ENCODE results near the gene ZSWIM5.
"Not testable (repeated sequence)": the region's sequence is repeated elsewhere in the genome, so short reads cannot be mapped to it uniquely, and the experiment has no call there.

The ZSWIM5 gene

DNA sequence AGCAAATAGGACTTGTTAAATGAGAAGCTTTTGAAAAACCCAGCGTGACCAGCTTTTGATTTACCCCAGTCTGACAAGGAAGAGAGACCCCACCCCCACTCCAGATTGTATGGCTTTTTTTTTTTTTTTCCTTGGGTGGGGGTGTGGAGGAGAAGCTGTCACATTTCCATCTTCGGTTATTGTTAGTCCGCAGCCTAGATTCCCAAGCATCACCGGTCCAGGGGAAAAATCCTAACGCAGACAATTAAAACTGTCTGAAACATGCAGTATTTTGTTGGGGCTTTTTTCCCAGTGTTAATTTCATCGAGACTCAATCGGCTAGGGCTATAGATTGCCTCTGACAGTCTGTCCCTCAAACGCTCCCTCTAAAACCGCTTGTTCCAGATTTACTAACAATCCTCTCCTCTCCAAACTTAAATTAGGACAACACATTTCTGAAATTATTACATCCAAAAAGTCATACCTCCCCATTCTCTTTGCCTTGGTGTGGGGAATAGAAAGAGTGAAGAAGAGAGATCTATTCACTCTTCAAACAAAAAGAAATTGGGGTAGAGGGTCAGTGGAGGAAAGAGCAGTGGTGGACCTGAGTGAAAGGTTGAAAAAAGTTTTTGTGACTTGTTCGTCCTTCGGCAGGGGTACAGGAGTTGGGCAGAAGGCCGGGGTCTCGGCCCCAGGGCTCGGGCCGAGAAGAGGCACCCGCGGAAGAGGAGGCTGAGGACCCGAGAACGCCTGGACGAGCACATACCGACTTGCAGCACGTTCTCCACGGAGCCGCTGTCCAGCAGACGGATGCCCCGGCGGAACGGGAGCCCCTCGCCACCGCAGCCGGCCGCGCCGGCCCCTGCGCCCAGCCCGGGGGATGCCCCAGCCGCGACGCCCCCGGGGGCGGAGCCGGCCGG, 1.1 kb downstream of the ZSWIM5 start:
- peak; percentile 49 for DNase-seq (ENCODE audit: low spot score)

- DNase-seq (ENCODE audit: low spot score), result no peak
Observed at GRCh38 chr1:45200906-45201500, 5.4 kb downstream of the ZSWIM5 start.

- DNase-seq (ENCODE audit: low spot score), result no peak
Observed at GRCh38 chr1:45200435-45200834, 6.0 kb downstream of the ZSWIM5 start.

GRCh38 chr1:45198185-45198584, 8.2 kb downstream of the ZSWIM5 start:
- no peak for DNase-seq (ENCODE audit: low spot score)

DNA sequence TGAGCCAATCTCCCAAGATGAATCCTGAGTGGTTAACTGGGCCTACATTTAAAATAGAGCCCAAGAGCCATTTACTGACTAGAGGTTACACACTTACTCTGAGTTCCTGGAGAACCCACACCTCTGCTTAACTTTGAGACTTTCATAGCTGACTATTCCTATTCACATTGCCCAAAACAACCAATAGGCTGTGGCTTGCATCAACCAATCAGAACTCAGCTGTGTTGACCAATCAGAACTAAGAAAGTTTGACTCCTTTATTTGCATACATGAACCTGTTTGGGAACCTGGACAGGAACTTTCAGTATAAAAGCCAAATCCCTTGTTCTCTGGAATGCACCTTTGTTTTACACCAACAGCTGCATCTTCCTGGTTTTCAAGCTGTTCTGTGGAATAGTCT, 9.5 kb downstream of the ZSWIM5 start:
- DNase-seq (ENCODE audit: low spot score), result no peak

DNA sequence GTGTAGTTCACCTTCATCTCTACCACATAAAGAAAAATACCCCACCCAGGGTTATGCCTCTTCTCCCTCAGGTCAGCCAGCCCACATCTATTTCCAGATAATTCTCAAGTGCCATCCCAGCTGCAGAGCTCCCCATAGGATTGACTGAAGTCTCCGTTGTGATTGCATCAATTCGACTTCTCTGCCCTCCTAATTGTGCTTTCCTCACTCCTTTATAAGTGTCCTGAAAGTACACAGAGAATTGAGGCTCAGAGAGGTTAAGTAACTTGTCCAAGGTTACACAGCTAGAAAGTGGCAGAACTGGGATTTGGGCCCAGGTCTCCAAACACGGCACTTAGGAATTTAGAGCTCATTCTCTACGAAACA, 15.0 kb downstream of the ZSWIM5 start:
- DNase-seq (ENCODE audit: low spot score), result no peak

DNA sequence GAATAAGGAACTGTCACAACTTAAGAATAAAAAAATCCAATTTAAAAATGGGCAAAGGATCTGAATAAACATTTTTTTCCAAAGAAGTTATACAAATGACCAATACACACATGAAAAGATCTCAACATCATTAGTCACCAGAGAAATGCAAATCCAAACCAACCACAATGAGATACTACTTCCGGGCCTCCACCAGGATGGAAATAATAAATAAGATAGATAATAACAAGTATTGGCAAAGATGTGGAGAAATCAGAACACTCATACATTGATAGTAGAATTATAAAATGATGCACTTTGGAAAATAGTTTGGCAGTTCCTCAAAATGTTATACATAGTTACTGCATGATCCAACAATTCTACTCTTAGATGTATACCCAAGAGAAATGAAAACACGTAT, 18.7 kb downstream of the ZSWIM5 start:
- DNase-seq (ENCODE audit: low spot score), result no peak

DNA sequence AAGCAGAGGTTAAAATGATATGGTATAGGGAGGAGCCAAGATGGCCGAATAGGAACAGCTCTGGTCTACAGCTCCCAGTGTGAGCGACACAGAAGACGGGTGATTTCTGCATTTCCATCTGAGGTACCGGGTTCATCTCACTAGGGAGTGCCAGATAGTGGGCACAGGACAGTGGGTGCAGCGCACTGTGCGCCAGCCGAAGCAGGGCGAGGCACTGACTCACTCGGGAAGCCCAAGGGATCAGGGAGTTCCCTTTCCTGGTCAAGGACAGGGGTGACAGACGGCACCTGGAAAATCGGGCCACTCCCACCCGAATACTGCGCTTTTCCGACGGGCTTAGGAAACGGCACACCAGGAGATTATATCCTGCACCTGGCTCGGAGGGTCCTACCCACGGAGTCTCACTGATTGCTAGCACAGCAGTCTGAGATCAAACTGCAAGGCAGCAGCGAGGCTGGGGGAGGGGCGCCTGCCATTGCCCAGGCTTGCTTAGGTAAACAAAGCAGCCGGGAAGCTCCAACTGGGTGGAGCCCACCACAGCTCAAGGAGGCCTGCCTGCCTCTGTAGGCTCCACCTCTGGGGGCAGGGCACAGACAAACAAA, 26.4 kb downstream of the ZSWIM5 start:
- DNase-seq (ENCODE audit: low spot score), result not testable (repeated sequence)

GRCh38 chr1:45177452-45177851, 29.0 kb downstream of the ZSWIM5 start:
- no peak for DNase-seq (ENCODE audit: low spot score)

DNA sequence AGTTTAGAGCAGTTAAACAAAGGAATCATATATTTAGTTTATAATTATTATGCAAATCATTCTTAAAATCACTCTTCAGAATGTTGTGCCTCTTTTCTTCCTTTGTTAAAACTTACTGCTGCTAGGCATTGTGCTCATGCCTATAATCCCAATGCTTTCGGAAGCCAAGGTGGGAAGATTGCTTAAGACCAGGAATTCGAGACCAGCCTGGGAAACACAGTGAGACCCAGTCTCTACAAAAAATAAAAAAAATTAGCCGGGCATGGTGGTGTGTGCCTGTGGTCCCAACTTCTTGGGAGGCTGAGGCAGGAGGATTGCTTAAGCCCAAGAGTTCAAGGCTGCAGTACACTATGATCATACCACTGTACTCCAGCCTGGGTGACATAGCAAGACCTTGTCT, 33.6 kb downstream of the ZSWIM5 start:
- no peak for DNase-seq (ENCODE audit: low spot score)

- no peak for DNase-seq (ENCODE audit: low spot score)
Observed at GRCh38 chr1:45172005-45172404, 34.4 kb downstream of the ZSWIM5 start.

- no peak for DNase-seq (ENCODE audit: low spot score)
Observed at GRCh38 chr1:45171575-45171974, 34.8 kb downstream of the ZSWIM5 start.

DNA sequence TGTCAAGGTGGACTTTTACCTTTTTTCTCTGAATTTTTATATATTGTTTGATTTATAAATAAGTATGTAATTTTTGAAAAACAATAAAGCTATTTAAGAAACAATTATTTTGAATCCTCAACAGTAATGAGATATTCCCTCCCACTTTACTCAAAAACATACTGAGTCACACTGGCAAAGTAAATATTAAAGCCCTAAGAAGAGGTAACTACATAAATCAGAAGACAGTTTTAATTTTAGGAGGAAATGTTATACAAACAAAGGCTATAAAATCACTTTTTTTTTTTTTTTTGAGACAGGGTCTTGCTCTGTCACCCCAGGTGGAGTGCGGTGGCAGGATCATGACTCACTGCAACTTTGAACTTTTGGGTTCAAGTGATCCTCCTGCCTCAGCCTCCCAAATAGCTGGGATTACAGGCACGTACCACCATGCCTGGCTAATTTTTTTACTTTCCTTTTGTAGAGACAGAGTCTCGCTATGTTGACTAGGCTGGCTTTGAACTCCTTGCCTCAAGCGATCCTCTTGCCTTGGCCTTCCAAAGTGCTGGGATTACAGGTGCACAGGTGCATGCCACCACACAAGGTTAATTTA, 36.2 kb downstream of the ZSWIM5 start:
- DNase-seq (ENCODE audit: low spot score), result no peak

GRCh38 chr1:45167947-45168346, 38.5 kb downstream of the ZSWIM5 start:
- DNase-seq (ENCODE audit: low spot score), result not testable (repeated sequence)

- DNase-seq (ENCODE audit: low spot score), result not testable (repeated sequence)
Observed at GRCh38 chr1:45164307-45164706, 42.1 kb downstream of the ZSWIM5 start.

GRCh38 chr1:45163111-45163510, 43.3 kb downstream of the ZSWIM5 start:
- not testable (repeated sequence) for DNase-seq (ENCODE audit: low spot score)

- not testable (repeated sequence) for DNase-seq (ENCODE audit: low spot score)
Observed at GRCh38 chr1:45162041-45163035, 44.1 kb downstream of the ZSWIM5 start.

- DNase-seq (ENCODE audit: low spot score), result no peak
Observed at GRCh38 chr1:45155957-45156356, 50.4 kb downstream of the ZSWIM5 start.

DNA sequence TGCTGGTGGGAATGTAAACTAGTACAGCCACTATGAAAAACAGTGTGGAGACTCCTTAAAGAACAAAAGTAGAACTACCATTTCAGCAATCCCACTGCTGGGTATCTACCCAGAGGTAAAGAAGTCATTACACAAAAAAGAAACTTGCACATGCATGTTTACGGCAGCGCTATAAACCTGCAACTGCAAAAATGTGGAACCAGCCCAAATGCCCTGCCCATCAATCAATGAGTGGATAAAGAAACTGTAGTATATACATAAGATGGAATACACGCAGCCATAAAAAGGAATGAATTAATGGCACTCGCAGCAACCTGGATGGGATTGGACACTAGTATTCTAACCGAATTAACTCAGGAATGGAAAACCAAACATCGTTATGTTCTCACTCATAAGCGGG, 51.0 kb downstream of the ZSWIM5 start:
- no peak for DNase-seq (ENCODE audit: low spot score)

- DNase-seq (ENCODE audit: low spot score), result no peak
Observed at GRCh38 chr1:45152126-45152525, 54.3 kb downstream of the ZSWIM5 start.

DNA sequence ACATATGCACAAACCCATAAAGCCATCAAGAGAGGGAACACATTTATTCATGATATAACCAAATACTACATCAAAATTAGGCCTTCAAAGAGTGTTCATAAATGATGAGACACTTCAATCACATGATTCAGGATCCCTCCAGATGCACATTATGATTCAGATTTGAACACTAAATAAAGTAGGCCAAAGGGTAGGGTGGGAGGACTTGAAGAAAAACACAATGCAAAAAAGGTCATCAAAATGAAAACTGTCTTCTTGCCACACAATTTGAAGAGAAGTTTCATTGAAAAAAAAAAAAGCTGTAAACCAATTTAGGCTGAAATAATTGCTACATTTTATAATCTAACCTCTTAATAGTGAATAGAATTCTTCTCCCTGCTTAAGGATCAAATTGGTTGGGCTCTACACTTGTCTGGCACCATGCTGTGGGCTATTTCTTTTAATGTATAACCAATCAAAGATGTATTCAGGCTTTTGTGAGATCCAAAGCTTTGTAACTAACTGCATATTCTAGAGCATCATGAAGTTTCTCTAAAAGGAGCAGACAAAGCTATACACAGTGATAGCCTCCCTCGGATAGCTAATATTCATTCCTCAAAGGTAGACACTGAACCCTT, 58.1 kb downstream of the ZSWIM5 start:
- DNase-seq (ENCODE audit: low spot score), result no peak

All from hepatic stellate cell (primary cell).